GM19372 (cell line): ENCODE measurements around the gene CDC45.

ENCODE experiments used
- ATAC-seq: cut with Tn5 transposase; IDR thresholded peaks from one replicate; pipeline ENCODE4 v1.9.1; 2021; ENCODE audit warnings: mild to moderate bottlenecking, low read depth, moderate library complexity; ENCODE audit not compliant: unreplicated experiment

Gene CDC45

GRCh38 chr22:19509923-19510322 is 30.2 kb downstream of the CDC45 start:
- ATAC-seq = no peak

DNA sequence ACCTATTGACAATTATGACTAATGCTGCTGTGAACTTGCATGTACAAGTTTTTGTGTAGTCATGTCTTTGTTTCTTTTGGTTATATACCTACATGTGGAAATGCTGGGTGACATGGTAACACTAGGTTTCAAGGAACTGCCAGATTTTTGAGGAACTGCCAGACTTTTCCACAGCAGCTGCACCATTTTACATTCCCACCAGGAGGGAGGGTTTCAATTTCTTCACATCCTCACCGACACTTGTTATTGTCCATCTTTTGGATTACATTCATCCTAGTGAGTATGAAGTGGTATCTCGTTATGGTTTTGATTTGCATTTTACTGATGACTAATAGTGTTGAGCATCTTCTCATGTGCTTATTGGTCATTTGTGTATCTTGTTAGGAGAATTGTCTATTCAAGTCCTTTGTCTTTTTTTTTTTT is 31.2 kb downstream of the CDC45 start:
- no peak for ATAC-seq

GRCh38 chr22:19513823-19514222 is 34.1 kb downstream of the CDC45 start:
- no peak for ATAC-seq

DNA sequence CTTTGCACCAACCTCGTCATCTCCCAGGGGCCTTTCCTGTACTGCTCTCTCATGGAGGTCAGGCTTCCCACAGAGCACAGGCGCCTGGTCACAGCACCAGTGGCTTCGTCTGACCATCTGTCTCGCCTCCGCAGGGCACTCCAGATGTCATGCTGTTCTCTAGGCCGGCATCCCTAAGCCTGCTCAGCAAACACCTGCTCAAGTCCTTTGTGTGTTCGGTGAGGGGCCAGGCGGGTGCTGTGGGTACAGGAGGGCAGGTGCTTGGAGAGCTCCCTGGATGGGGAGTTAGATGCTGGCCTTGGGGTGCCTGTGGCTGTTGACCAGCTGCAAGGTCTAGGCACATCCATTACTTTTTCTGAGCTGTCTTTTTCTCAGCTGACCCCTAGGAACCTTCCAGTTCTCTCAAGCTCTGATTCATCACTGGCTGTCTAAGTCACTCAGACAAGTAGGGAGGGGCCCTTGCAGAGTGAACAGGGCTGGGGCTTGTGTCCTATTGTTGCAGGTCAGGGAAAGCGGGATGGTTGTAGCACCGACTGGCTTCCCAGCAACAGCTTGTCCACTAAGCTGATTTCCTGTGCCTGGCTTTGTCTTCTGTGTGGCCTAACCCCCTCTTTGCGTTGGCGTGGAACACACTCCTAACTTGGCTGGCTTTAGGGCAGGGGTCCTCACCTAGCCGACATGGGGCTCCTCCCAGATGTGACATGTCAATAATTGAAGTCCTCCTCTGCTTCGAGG is 35.3 kb downstream of the CDC45 start:
- no peak for ATAC-seq

DNA sequence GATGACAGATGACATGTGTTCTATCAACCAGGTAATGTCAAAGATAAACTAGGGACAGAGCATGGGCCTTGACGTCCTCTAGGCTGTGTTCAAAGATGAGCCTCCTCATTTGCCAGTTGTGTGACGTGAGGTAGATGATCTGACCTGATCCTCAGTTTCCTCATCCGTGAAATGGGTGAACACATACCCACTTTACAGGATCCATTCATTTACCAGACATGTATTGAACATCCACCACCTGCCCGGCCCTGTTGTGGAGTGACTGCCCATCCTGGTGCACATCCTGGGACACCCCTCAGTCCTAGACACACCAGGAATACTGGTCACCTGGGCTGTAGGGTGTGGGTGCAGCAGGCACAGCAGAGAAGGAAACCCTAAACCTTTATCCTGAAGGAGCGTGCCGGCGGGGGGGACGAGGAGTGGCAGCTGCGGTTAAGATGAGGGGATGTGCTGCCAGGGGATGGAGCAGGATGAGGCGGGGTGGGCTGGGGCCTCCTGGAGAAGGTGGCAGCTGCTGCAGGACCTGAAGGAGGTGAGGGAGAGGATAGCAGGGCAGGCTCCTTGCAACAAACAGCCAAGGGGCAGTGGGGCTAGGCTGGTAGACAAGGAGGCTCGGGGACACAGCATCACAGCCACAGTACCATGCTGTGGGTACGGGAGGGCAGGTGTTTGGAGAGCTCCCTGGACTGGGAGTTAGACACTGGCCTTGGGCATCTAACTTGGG is 36.1 kb downstream of the CDC45 start:
- ATAC-seq = no peak

DNA sequence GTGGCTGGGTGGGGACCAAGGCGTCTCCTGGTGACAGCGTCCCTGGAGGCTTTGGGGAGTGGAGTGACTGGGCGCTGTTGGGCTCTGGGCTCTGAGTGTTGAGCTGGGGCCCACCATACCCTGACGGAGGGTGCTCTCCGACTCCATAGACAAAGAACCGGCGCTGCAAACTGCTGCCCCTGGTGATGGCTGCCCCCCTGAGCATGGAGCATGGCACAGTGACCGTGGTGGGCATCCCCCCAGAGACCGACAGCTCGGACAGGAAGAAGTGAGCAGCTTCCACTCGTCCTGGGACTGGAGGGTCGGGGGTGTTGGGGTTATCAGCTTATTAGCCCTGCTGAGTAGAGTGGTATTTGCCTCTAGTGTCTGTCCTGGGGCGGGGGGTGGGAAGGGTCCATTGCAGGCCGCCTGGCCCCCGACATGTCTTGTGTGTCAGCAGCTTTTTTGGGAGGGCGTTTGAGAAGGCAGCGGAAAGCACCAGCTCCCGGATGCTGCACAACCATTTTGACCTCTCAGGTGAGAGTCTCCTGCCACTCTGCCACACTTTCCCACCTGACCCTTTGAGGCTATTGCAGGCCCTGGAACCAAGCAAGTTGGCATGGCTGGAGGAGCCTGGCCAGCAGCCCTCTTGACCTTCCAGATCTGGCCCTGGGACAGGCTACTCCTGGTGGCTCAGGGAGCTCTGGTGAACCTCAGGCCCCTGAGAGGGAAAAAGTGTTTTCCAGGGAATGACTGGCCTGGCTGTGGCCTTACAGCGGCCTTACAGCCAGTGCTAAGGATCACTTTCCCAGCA is 36.9 kb downstream of the CDC45 start:
- no peak for ATAC-seq

DNA sequence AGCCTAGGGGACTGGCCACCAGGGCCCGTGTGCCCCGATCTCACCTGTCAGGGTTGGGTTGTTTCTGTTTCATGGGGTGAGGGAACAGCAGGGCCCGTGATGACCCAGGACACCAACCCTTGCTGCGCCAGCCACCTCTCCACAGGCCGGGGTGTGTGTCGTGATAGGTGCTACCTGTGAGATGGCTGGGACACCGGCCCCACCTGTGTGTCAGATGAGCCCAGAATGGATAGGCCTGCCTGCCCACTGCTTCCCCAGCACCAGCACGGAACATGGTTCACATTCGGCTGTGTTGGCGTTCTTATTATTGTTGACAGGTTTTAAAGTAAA is 37.4 kb downstream of the CDC45 start:
- ATAC-seq = no peak

- ATAC-seq = no peak
Observed at GRCh38 chr22:19517919-19518611, 38.3 kb downstream of the CDC45 start.

GRCh38 chr22:19518635-19519034 is 38.9 kb downstream of the CDC45 start:
- no peak for ATAC-seq

DNA sequence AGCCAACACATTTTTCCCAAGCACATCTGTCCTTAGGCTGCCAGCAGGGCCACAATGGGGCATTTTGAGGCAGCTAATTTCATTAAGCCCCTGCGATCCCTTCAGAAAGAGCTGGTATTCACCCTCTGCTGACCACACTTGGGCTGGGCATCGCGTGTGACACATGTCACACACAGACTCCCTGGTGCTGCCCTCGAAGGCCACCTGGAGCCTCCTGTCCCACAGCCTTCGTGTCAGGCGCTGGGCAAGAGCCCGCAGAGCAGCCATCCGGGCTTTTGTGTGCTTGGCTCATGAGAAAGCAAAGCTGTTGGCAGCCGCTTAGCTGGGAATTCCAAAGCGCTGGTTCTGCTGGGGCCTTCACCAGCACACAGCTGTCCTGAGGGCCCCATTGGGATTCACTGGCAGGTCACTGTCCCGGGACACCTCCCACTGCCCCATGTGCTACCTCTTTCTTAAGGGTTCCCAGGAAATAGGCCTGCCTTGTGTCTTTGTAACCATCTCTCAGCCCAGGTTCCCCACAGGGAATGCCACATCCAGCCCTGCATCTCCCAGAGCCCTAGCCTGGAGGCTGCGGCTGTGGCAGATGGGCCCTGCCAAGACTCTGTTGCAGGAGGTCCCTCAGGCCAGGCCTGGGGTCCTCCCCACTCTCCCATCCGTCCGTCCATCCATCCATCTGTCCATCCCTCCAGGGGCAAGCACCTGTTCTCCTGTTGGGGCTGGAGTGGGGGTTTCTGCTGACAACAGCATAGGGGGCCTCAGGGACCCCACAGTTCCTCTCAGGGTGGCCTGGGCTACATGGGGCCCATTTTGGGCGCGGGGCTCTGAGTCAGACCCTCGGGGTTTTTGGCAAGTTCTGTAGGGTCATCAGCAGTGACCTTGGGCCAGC is 39.6 kb downstream of the CDC45 start:
- no peak for ATAC-seq

DNA sequence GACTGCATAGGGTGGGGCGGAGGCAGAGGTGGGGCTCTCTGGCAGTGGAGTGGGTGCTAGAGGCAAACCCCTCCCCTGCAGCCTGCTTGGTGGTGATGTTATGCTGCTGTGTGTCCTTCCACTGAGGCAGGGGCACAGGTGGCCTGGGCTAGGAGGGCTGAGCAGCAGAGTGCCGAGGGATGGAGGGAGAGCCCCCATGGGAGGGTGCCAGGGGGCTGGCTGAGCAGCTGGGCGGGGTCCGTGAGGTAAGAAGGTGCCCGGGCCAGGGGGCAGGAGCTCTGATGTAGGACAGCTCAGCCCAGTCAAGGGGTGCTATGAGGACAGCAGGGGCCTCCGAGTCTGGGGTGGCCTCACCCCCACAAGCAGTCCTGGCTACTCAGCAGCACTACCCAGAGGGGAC is 40.3 kb downstream of the CDC45 start:
- no peak for ATAC-seq

DNA sequence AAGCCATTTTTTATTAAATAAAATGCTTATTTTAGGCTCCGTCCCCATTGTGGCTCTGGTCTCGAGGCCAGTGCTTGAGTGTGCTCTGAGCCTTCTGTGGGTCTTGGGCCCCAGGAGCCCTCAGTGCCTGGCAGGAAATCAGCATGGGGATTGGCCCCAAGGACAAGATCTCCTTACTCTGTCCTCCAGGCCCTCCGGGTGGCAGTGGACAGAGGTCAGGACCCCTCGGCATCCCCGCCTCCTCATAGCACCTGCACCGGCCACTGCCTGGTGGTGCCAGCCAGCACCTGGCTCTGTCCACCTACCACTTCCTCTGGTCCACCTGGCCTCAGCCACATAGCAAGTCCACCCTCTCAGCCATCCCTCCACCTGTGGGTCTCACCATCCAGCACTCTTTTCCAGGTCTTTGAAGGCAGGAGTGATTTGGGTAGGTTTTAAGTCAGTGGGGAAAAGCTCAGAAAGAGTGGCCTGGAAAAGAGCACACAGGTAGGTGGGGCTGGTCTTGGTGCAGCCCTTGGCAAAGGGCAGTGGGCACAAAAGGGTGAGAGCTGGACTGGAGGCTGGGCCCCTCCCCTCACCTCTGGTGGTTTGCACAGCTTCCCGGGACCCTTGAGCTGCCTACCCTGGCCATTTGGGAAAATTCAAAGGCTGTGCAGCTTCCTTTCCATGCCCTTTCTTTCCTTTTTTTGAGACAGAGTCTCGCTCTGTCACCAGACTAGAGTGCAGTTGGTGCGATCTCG is 41.0 kb downstream of the CDC45 start:
- no peak for ATAC-seq

DNA sequence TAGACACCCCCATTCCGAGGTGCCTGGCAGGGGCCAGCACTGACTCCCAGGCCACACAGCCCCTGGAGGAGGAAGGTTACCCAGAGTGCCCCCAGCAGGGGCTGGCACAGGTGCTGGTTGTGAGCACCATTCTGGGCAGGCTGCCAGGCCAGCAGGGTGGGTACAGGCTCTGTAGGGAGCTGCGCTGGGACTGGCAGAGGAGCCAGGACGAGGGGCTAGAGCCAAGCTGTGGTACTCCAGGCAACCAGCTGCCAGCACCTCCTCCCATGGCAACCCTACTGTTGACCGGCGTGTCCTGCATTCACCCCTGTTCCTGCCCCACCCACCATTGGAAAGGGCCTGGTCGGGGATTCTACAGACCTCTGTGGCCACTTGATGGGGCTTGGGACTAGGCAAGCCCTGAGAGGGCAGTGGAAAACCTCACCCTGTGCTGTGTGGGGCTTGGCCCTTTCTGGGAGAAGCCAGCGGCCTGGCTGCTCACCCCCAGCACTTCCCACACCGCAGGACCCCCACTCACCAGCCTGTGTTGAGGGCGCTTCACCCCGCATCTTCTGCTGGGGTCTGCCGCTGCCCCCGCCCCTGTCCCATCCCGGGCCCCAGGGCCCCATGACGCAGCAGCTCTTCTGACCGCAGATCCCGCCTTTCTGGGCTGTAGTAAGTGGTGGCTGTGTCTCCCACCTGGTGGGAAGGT is 42.6 kb downstream of the CDC45 start:
- no peak for ATAC-seq

GRCh38 chr22:19522881-19523239 is 43.1 kb downstream of the CDC45 start:
- ATAC-seq = no peak

DNA sequence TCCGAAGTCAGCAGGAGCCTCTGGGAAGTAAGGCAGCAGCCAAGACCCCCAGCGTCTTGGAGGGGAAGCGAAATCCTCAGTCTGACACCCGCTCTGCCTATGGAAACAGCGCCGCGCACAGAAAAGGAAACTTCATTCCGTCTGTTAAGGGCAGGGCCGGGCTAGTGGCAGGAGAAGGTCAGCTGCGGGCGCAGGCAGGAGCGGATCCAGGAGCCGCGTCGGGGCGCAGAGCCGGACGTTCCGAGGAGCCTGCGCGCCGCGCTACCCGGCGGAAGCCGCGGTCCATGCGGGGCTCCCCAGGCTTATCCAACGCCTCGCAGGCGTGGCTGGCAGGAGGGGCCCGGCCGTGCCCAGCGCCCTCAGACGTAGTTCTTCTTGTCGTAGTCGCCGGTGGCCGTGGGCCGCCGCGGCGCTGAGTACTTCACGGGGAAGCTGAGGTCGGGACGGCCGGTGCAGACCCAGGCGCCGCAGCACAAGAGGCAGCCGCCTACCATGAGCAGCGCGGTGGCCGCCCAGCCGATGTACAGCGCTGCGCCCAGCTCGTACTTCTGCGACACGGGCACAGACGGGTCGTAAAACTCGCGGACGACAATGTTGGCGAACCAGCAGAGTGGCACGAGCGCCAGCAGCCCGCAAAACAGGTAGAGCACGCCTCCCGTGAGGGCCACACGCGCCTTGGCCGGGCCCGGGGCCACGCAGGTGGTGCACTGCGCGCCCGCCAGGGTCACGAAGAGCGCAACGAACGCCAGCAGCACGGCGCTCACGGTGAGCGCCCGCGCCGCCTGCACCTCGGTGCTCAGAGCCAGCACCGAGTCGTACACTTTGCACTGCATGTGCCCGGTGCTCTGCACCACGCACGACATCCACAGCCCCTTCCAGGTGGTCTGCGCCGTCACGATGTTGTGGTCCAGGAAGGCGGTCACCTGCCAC is 43.8 kb downstream of the CDC45 start:
- no peak for ATAC-seq

DNA sequence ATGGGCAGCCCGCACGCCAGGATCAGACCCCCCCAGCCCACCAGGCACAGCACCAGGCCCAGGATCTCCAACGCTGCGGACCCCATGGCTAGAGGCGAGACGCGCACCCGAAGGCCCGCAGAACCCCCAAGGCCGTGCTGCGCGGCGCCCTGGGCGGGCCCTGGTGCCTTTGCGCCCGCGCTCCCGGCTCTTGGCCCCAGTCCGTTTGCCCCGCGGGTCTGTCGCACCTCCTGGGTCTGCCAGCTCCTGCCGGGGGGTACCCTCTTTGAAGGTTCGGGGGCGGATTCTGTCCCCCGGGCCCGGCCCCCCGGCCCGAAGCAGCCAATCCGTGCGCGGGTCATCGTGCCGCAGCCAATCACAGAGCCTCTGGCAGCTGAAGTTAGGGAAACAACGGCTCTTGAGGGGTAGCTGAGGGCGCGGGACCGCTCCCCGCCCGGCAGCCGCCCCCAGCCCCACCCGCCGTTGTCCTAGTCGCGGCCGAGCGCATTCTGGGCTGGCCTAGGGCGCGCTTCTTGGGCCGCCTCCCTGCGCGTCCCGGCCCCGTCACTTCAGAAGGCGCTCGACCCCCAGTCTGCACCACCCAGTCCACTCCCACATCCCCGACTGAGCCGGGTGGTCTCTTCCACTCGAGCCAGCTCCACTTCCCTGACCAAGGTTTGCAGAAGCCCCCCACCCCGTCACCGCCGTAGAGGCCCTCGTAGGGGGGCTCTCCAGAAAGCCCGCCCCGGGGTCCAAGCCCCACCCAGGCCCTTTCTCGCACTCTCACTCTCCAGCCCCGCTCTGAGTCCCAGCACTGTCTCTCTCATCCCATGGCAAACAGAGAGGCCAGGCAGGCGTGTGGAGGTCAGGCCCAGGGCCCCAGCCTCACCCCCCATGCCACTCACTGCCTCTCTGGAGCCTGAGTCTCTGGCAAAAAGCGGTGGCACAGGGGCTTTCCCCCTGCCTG is 44.7 kb downstream of the CDC45 start, which contains the start of gene CLDN5:
Gene CLDN5 (minus strand): TSS at position 241 of the 946 bp plus-strand sequence. CDS start 155 bp downstream, at position 86.
- no peak for ATAC-seq
